Tongue (tissue), 1 donor: ENCODE measurements around the gene AQP5. TPM values are rescaled to one million over a fixed set of nuclear protein-coding genes. Genes with fewer than 3 reads are reported as not detected.

Experiments used
- total RNA-seq: library from RNA; depleted of rRNA; stranded (reverse); fragments of >200 nt; gene quantifications from one replicate; pipeline ENCODE4 v1.2.3, GENCODE V29; 2014

The AQP5 gene
- total RNA-seq, 1 donor from 2014 or later = 10.4 TPM

Other genes starting within 250 kb of the AQP5 start
- 334 TPM for gene TMBIM6, start 220.3 kb upstream of the AQP5 start, total RNA-seq
- gene NCKAP5L, start 133.5 kb upstream of the AQP5 start, total RNA-seq = 14.3 TPM
- gene BCDIN3D, start 118.8 kb upstream of the AQP5 start, total RNA-seq = 3.6 TPM
- gene FAIM2, start 58.0 kb upstream of the AQP5 start, total RNA-seq = 7.8 TPM
- not detected for gene AQP2, start 11.1 kb upstream of the AQP5 start, total RNA-seq
- 0.10 TPM for gene AQP6, start 11.1 kb downstream of the AQP5 start, total RNA-seq
- 31.8 TPM for gene RACGAP1, start 63.6 kb downstream of the AQP5 start, total RNA-seq
- 4.1 TPM for gene ASIC1, start 95.7 kb downstream of the AQP5 start, total RNA-seq
- gene SMARCD1, start 123.5 kb downstream of the AQP5 start, total RNA-seq = 43.8 TPM
- 222 TPM for gene GPD1, start 142.1 kb downstream of the AQP5 start, total RNA-seq
- 76.0 TPM for gene COX14, start 150.4 kb downstream of the AQP5 start, total RNA-seq
- 26.5 TPM for gene CERS5, start 205.5 kb downstream of the AQP5 start, total RNA-seq